Spleen (tissue), 7 donors: ENCODE results near the gene SLC47A1.

Experiments
- CTCF ChIP-seq, 11 experiments: fragments of 200-600 bp in 7 of 11; fragments of 450-650 bp in 4 of 11; sonication (generic) in 4 of 11; IDR thresholded peaks in 8 of 11; conservative IDR thresholded peaks in 3 of 11; 1 replicate in 7 of 11; 2 replicates in 4 of 11; pipeline versions ENCODE4 v1.4.0 to v1.8.0; 2016 to 2021; ENCODE audit warnings: antibody characterized with exemption in 11 of 11, inconsistent platforms in 4 of 11, mild to moderate bottlenecking in 1 of 11
- POLR2A ChIP-seq, 3 donors: fragments of 450-650 bp; IDR thresholded peaks; one replicate each; pipeline ENCODE4 v1.5.1; 2017; ENCODE audit warnings: antibody characterized with exemption in 3 of 3, mild to moderate bottlenecking in 1 of 3
- donor health status: DM: no; HTN: no; CAD: no; lungs with moderate emphysema.
- donor health status: DM: no; HTN: no; CAD: no.
- donor health status: DM: no; HTN: no; CAD: no.

- TF ChIP-seq CTCF (IDR thresholded peaks at IDR 0.05 in 8 of 11, conservative IDR thresholded peaks at IDR 0.05 in 3 of 11), result no peak
- no peak for TF ChIP-seq POLR2A (IDR thresholded peaks at IDR 0.05)
Measured at GRCh38 chr17:19618015-19618414, 84.4 kb downstream of the SLC47A1 start.
